HEK293T (cell line): ENCODE data around the gene ELP2.

Experiments used
- CTCF ChIA-PET: fragments of 350-600 bp; formaldehyde crosslinking; extraction: SDS; loops from one replicate; lab custom pipeline; 2021; ENCODE audit warnings: antibody characterized with exemption, inconsistent platforms; lab: Yijun Ruan, JAX
- POLR2A ChIA-PET: fragments of 350-600 bp; formaldehyde crosslinking; extraction: SDS; loops from one replicate; lab custom pipeline; 2020; ENCODE audit warnings: antibody characterized with exemption, inconsistent platforms; lab: Yijun Ruan, JAX
- DNase-seq: peaks from one replicate; pipeline ENCODE4 v3.0.0; 2012; ENCODE audit warnings: mixed read lengths; ENCODE audit errors: extremely low spot score
- ARNT ChIP-seq: fragments of 450-650 bp; IDR thresholded peaks from 2 replicates; pipeline ENCODE4 v1.6.1; 2017; ENCODE audit warnings: mild to moderate bottlenecking
- CTBP1 ChIP-seq: fragments of 450-650 bp; IDR thresholded peaks from 2 replicates; pipeline ENCODE4 v1.6.1; 2016; ENCODE audit warnings: borderline replicate concordance
- FOXK2 ChIP-seq: fragments of 450-650 bp; IDR thresholded peaks from 2 replicates; pipeline ENCODE4 v1.6.1; 2016; ENCODE audit warnings: mild to moderate bottlenecking
- FOXM1 ChIP-seq: fragments of 450-650 bp; IDR thresholded peaks from 2 replicates; pipeline ENCODE4 v1.6.1; 2017; ENCODE audit warnings: mild to moderate bottlenecking, borderline replicate concordance
- HDGF ChIP-seq: fragments of 450-650 bp; IDR thresholded peaks from 2 replicates; pipeline ENCODE4 v1.6.1; 2017; ENCODE audit warnings: antibody characterized with exemption, borderline replicate concordance
- L3MBTL2 ChIP-seq: fragments of 450-650 bp; conservative IDR thresholded peaks from 2 replicates; pipeline ENCODE4 v1.6.1; 2016; ENCODE audit warnings: mild to moderate bottlenecking
- LEF1 ChIP-seq: fragments of 450-650 bp; IDR thresholded peaks from 2 replicates; pipeline ENCODE4 v1.6.1; 2017; ENCODE audit warnings: mild to moderate bottlenecking, borderline replicate concordance
- NFRKB ChIP-seq: fragments of 450-650 bp; IDR thresholded peaks from 2 replicates; pipeline ENCODE4 v1.6.1; 2016; ENCODE audit warnings: mild to moderate bottlenecking, moderate library complexity
- SP1 ChIP-seq: fragments of 450-650 bp; IDR thresholded peaks from 2 replicates; pipeline ENCODE4 v1.6.1; 2017
- SUZ12 ChIP-seq: fragments of 450-650 bp; IDR thresholded peaks from 2 replicates; pipeline ENCODE4 v1.6.1; 2016; ENCODE audit warnings: mild to moderate bottlenecking
- TF ChIP-seq, protein P1 (sequence below): fragments of 450-650 bp; IDR thresholded peaks from 2 replicates; pipeline ENCODE4 v1.6.1; 2016

Gene ELP2

GRCh38 chr18:36183033-36183432, 53.3 kb downstream of the ELP2 start:
- POLR2A ChIA-PET: no interaction called here
- CTCF ChIA-PET: interaction anchor here (0.9 kb wide), 1 partner anchor 8 kb away, joined by 4 read pairs; no protein-coding TSS in a partner anchor
- DNase-seq: peak; percentile 9
- TF ChIP-seq SP1: no peak

GRCh38 chr18:36183987-36184386, 54.3 kb downstream of the ELP2 start:
- TF ChIP-seq FOXM1 (no peak), SUZ12 (no peak)
- POLR2A ChIA-PET: interaction anchor here (1.0 kb wide), 1 partner anchor 55 kb away, joined by 3 read pairs; the partner anchor contains the start of gene SLC39A6
- DNase-seq: no peak
- CTCF ChIA-PET: interaction anchor here (1.2 kb wide), 1 partner anchor 100 kb away, joined by 4 read pairs; no protein-coding TSS in a partner anchor

- DNase-seq: no peak
- TF ChIP-seq FOXM1 (no peak), CTBP1 (no peak), FOXK2 (no peak), ARNT (no peak), HDGF (no peak)
- ChIA-PET CTCF (interaction anchor here (0.6 to 1.2 kb wide), 2 partner anchors 51 to 99 kb away, joined by 4 to 6 read pairs; no protein-coding TSS in a partner anchor), POLR2A (interaction anchor here (0.9 to 1.1 kb wide), 2 partner anchors 55 to 118 kb away, joined by 4 read pairs; partner anchors contain the start of gene ELP2)
These were observed 55.5 kb downstream of the ELP2 start for GRCh38 chr18:36185157-36185556.

- DNase-seq: peak; percentile 9
- TF ChIP-seq L3MBTL2 (no peak), LEF1 (no peak), FOXM1 (no peak), NFRKB (no peak), ARNT (no peak), CTBP1 (no peak), SP1 (no peak)
- TF ChIP-seq, protein P1, sequence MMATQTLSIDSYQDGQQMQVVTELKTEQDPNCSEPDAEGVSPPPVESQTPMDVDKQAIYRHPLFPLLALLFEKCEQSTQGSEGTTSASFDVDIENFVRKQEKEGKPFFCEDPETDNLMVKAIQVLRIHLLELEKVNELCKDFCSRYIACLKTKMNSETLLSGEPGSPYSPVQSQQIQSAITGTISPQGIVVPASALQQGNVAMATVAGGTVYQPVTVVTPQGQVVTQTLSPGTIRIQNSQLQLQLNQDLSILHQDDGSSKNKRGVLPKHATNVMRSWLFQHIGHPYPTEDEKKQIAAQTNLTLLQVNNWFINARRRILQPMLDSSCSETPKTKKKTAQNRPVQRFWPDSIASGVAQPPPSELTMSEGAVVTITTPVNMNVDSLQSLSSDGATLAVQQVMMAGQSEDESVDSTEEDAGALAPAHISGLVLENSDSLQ: no peak
- ChIA-PET CTCF (no interaction called here), POLR2A (interaction anchor here (1.1 kb wide), 1 partner anchor 56 kb away, joined by 4 read pairs; the partner anchor contains the start of gene ELP2)
These were observed 56.3 kb downstream of the ELP2 start for GRCh38 chr18:36185901-36186460.

DNA sequence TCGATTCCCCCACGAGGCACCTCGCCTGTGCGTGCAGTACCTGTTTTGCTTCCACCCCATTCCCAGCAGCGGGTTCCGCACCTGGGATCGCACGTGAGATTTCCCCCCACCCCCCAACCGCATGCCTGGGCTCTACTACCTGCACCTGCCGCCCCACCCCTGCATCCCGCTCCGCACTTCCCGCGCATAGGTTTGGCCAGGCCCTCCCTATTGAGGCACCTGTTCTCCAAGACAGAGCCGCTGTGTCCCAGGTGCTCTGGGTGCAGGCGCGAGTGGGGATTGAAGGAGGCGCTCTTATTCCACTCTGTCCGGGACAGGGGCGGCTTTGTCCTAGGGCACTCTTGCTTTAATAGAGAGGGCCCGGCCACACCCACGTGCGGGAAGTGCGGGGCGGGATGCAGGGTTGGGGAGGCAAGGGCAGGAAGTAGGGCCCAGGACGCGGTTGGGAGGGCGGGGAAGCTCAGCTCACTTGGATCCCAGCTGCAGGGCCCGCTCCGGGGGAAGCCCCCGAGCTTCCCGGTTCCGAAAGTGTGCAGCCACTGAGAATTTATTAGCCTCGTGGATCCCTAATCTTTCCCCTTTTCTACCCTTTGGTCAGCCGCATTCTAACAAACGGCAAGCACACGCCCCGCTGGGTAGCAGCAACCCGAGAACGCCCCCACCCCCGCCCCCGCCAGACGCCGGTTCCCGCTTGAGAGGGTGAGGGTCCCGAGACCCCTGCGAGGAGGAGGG, 56.9 kb downstream of the ELP2 start:
- TF ChIP-seq L3MBTL2: peak; percentile 46; the same call in 1 of the 2 replicates
- no peak for TF ChIP-seq NFRKB
- peak; percentile 60 for DNase-seq
- ChIA-PET CTCF (no interaction called here), POLR2A (interaction anchor here (0.8 to 1.4 kb wide), 2 partner anchors 11 to 58 kb away, joined by 4 read pairs; no protein-coding TSS in a partner anchor)

- CTCF ChIA-PET: interaction anchor here (1.3 kb wide), 1 partner anchor 79 kb away, joined by 3 read pairs; no protein-coding TSS in a partner anchor
- DNase-seq: peak; percentile 96
- POLR2A ChIA-PET: interaction anchor here (0.8 to 1.4 kb wide), 3 partner anchors 10 to 59 kb away, joined by 3 to 4 read pairs (median 4); no protein-coding TSS in a partner anchor
- TF ChIP-seq LEF1 (no peak), L3MBTL2 (peak; percentile 84)
These were observed 57.6 kb downstream of the ELP2 start, which contains the start of gene MOCOS for GRCh38 chr18:36187193-36187825. Gene MOCOS, plus strand, starts transcription at chr18:36187497. Its CDS starts 43 bp downstream, at chr18:36187540.

DNA sequence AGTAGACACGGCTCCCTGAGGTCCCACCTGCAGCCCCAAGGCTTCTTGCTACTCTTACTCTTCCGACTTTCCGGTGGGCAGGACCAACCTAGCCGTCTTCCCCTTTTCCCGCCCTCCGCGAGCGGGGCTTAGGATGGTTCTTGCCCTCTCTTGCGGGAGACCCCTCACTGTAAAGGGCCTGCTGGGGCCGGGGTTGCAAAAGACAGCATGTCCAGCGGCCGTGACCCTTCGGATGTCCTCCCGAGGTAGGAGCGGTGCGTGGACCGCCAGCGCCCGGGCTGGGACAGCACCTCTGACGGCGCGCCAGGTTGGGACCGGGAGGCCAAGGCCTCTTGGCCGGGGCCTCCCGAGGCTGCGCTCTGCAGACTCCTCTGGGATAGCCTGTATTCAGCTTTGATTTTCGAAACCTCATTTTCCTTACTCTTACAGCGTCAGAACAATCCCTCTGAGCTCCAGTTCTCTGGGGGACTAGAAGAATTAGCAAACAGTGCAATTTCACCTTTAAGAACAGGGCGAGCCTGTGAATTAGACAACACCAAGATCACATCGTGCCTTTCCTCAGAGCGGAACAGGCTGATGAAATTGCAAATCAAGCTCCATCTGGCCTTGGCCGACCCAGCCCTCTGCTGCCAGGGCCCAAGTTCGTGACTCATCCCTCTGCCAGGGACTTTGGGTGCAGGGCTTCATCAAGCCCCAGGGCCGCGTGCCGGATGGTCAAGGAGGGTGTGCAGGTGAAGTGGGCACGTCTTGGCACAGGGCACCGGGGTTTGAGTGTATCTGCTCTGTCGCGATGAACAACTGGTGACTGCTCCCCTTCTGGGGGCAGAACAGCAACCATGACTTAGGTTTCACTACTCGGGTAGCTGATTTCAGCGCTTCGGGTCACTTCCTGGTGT, 58.4 kb downstream of the ELP2 start:
- DNase-seq: peak; percentile 62
- POLR2A ChIA-PET: interaction anchor here (0.7 to 1.4 kb wide), 6 partner anchors 9 to 60 kb away, joined by 3 to 4 read pairs (median 3); partner anchors contain the start of gene SLC39A6
- CTCF ChIA-PET: interaction anchor here (0.7 to 2.0 kb wide), 4 partner anchors 8 to 94 kb away, joined by 3 to 7 read pairs (median 4); no protein-coding TSS in a partner anchor
- TF ChIP-seq HDGF (0 out of 2 replicates have a peak, but pooled peaks have one; percentile 50), SP1 (no peak), LEF1 (no peak)

- CTCF ChIA-PET: interaction anchor here (0.7 to 2.0 kb wide), 4 partner anchors 9 to 93 kb away, joined by 3 to 7 read pairs (median 4); no protein-coding TSS in a partner anchor
- TF ChIP-seq NFRKB (no peak), FOXM1 (no peak)
- POLR2A ChIA-PET: interaction anchor here (0.7 to 0.8 kb wide), 3 partner anchors 8 to 60 kb away, joined by 3 read pairs; partner anchors contain the start of gene SLC39A6
- no peak for DNase-seq
These were observed 59.2 kb downstream of the ELP2 start for GRCh38 chr18:36188916-36189315.
